IgD-negative memory B cell (primary cell): ENCODE data around the gene ESR2. TPM values are rescaled to one million over a fixed set of nuclear protein-coding genes. Genes with fewer than 3 reads are reported as not detected.
A peak's percentile ranks its signal among the peaks of the same experiment; 100 is the strongest.

Experiments
- H3K27ac Mint-ChIP-seq, 3 donors: one replicate each; pipeline ENCODE4 v1.8.0; 2020 to 2022; ENCODE audit warnings: mild to moderate bottlenecking in 3 of 3, mixed read lengths in 3 of 3, moderate library complexity in 1 of 3
- H3K27me3 Mint-ChIP-seq: one replicate; pipeline ENCODE4 v1.8.0; 2021; ENCODE audit warnings: mixed read lengths
- H3K36me3 Mint-ChIP-seq: one replicate; pipeline ENCODE4 v1.8.0; 2020; ENCODE audit warnings: mild to moderate bottlenecking, mixed read lengths
- H3K4me1 Mint-ChIP-seq, 3 donors: one replicate each; pipeline ENCODE4 v1.8.0; 2020 to 2022; ENCODE audit warnings: mixed read lengths in 3 of 3, mild to moderate bottlenecking in 1 of 3
- H3K4me3 Mint-ChIP-seq, 4 donors: one replicate each; pipeline ENCODE4 v1.8.0; 2020 to 2022; ENCODE audit warnings: mild to moderate bottlenecking in 4 of 4, mixed read lengths in 4 of 4, moderate library complexity in 3 of 4
- H3K9me3 Mint-ChIP-seq, 3 donors: one replicate each; pipeline ENCODE4 v1.8.0; 2020 to 2021; ENCODE audit warnings: mixed read lengths in 3 of 3, mild to moderate bottlenecking in 1 of 3
- polyA plus RNA-seq: library from polyadenylated mRNA; unstranded; fragments of 300-500 nt; fragmentation: Illumina TruSeq; gene quantifications from one replicate; pipeline ENCODE4 v1.2.3, GENCODE V29; 2021

The ESR2 gene
- polyA plus RNA-seq, 1 donor from 2014 or later, result 1.3 TPM

DNA sequence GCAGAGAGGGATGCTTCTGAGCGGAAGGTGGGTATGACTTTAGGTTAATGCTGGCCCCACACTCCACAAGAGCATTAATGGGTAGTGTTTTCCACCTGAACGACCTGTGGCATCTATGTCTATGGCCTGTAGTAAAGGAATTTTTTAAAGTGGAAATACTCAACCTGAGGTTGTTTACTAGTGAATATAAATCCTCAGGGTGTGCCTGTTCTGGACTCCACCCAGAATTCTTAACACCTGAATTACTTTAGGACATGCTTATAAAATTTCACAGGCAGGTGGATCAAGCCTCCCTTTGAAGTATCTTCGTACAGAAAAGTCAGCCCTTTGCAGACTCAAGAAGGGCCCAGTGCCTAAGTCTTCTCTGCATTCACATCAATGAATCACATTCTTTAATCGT lies 196.1 kb downstream of the ESR2 start:
- H3K36me3 Mint-ChIP-seq, result peaks cover 6% of the 10 kb centered on the region
- H3K9me3 Mint-ChIP-seq, result no peaks in the 10 kb centered on the region
- no peaks in the 10 kb centered on the region for H3K27me3 Mint-ChIP-seq
- H3K4me3 Mint-ChIP-seq, result no peak overlapping the region
- H3K27ac Mint-ChIP-seq, result no peak overlapping the region
- peaks cover 2 to 5% (median 5%) of the 10 kb centered on the region in 3 donors for H3K4me1 Mint-ChIP-seq

DNA sequence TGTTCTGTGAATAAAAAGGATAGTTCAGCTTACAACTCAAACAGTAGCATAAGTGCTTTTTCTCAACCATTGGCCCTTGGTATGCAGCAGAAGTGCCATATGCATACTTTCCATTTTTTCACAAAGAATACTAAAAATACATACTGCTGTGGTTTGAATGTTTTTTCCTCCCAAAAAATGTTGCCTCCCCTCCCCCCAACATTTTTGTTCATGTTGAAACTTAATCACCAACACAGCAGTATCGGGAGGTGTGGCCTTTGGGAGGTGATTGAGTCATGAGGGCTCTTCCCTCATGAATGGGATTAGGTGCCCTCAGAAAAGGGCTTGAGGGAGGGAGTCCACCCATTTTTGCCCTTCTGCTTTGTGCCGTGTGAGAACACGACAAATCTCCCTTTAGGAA lies 198.6 kb downstream of the ESR2 start:
- peaks cover 6% of the 10 kb centered on the region for H3K36me3 Mint-ChIP-seq
- H3K4me1 Mint-ChIP-seq, result peaks cover 0 to 1% (median under 1%) of the 10 kb centered on the region in 3 donors
- H3K27me3 Mint-ChIP-seq, result no peaks in the 10 kb centered on the region
- H3K9me3 Mint-ChIP-seq, result no peaks in the 10 kb centered on the region
- H3K4me3 Mint-ChIP-seq, result no peak overlapping the region
- H3K27ac Mint-ChIP-seq, result no peak overlapping the region

DNA sequence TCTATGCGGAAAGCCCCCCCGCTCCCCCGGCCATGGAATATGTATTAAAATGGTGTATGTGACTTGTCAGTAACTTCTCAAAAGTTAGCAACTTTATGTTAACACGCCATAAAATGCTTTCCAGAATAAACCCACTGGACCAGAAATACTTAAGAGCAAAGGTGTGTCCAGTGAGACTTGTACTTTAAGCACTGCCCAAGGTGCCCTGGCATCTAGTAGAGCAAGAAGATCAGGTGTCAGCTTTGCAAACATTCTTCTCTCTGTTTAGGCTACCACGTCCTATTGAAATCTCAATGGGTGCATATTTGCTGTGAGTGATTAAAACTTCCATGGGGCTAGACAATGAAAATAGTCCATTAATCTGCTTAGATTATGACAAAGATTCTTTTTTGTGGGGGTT lies 201.2 kb downstream of the ESR2 start:
- Mint-ChIP-seq H3K4me1 (no peaks in the 10 kb centered on the region), H3K9me3 (no peaks in the 10 kb centered on the region), H3K27me3 (no peaks in the 10 kb centered on the region), H3K27ac (no peak overlapping the region), H3K4me3 (no peak overlapping the region), H3K36me3 (peaks cover 2% of the 10 kb centered on the region)

DNA sequence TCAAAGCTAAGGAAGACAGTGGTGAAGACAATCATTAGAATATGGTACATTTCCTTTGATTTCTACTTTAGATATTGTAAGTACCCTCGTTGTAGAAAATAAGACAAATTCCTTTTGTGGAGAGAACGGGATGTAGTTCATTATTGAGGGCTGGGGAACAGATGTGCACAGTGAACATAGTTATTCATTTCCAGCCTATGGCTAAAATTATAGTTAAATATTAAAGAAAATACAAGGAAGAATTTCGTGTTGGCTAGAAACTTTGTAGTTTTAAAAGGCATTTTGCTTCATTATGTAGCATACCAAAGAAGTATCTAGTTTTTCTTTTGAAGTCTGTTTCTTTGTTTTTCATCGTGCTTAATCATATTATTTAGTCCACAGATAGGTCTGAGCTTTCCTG lies 201.8 kb downstream of the ESR2 start:
- Mint-ChIP-seq H3K9me3 (no peaks in the 10 kb centered on the region), H3K27ac (no peak overlapping the region), H3K4me1 (no peaks in the 10 kb centered on the region), H3K36me3 (no peaks in the 10 kb centered on the region), H3K4me3 (no peak overlapping the region), H3K27me3 (no peaks in the 10 kb centered on the region)

- H3K4me1 Mint-ChIP-seq, result no peaks in the 10 kb centered on the region
- no peak overlapping the region for H3K4me3 Mint-ChIP-seq
- no peaks in the 10 kb centered on the region for H3K27me3 Mint-ChIP-seq
- H3K36me3 Mint-ChIP-seq, result no peaks in the 10 kb centered on the region
- no peak overlapping the region for H3K27ac Mint-ChIP-seq
- no peaks in the 10 kb centered on the region for H3K9me3 Mint-ChIP-seq
These were observed 203.0 kb downstream of the ESR2 start for GRCh38 chr14:64091217-64091616.

DNA sequence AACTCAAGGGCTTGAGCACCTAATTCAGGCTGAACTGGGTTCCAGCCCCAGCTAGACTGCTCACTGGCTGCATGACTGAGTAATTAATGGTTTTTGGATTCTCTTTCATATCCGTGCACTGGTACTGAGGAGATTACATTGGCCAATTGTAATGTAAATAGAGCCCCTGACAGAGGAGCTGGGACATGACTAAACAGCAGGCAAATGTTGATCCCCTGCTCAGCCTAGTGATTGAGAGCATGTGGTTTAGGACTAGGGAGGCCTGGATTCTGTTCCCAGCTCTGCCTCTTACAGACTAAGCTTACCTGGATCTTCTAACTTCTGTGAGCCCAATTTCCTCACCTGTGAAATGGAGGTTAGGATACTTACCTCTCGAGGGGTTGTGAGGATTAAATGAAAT lies 204.3 kb downstream of the ESR2 start:
- H3K27me3 Mint-ChIP-seq, result no peaks in the 10 kb centered on the region
- no peaks in the 10 kb centered on the region for H3K9me3 Mint-ChIP-seq
- H3K36me3 Mint-ChIP-seq, result no peaks in the 10 kb centered on the region
- H3K27ac Mint-ChIP-seq, result no peak overlapping the region
- H3K4me1 Mint-ChIP-seq, result no peaks in the 10 kb centered on the region
- H3K4me3 Mint-ChIP-seq, result no peak overlapping the region

DNA sequence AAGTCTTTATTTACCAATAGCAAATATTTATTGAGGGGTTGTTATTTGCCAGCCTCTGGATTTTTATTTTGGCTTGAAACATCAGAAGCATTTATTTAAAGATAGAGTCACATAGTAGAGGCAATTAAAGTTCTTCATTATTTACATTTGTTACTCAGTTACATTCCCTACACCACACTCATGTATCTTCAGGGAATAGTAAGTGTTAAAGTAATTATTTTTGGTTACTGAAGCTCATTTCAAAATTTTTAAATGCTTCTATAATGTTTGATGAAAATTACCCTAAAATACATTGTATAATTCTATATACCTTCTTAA lies 205.6 kb downstream of the ESR2 start:
- Mint-ChIP-seq H3K4me3 (no peak overlapping the region), H3K27me3 (no peaks in the 10 kb centered on the region), H3K9me3 (no peaks in the 10 kb centered on the region), H3K4me1 (no peaks in the 10 kb centered on the region), H3K27ac (no peak overlapping the region), H3K36me3 (no peaks in the 10 kb centered on the region)

GRCh38 chr14:64082837-64083236 lies 211.3 kb downstream of the ESR2 start:
- Mint-ChIP-seq H3K36me3 (peaks cover 3% of the 10 kb centered on the region), H3K4me3 (no peak overlapping the region), H3K4me1 (no peaks in the 10 kb centered on the region), H3K27me3 (no peaks in the 10 kb centered on the region), H3K9me3 (no peaks in the 10 kb centered on the region), H3K27ac (no peak overlapping the region)

DNA sequence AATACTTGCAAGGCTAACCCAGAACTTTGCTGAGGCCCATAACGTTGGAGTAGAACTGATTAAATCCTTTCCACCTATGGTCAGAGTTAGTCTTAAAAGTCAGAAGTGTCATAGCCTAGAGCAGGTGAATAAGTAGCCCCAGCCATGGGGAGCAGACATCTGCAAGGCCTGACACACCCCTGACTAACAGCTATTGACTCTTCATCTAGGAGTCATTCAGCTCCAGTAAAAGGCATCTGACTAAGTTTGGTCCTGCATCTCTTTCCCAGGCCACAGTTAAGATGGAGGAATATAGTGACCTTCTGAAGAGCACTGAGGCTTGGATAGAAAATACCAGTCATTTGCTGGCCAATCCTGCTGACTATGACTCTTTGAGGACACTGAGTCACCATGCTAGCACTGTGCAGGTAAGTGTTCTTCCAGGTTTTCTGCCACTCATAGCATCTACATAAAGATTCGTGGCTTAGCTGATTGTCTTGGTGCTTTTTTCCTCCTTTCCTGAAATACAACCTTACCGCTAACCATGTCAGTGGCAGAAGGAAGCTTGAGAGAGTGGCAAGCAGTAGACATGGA lies 212.9 kb downstream of the ESR2 start:
- no peaks in the 10 kb centered on the region for H3K4me1 Mint-ChIP-seq
- H3K4me3 Mint-ChIP-seq, result no peak overlapping the region
- H3K27me3 Mint-ChIP-seq, result no peaks in the 10 kb centered on the region
- peaks cover 3% of the 10 kb centered on the region for H3K36me3 Mint-ChIP-seq
- no peaks in the 10 kb centered on the region for H3K9me3 Mint-ChIP-seq
- H3K27ac Mint-ChIP-seq, result no peak overlapping the region

DNA sequence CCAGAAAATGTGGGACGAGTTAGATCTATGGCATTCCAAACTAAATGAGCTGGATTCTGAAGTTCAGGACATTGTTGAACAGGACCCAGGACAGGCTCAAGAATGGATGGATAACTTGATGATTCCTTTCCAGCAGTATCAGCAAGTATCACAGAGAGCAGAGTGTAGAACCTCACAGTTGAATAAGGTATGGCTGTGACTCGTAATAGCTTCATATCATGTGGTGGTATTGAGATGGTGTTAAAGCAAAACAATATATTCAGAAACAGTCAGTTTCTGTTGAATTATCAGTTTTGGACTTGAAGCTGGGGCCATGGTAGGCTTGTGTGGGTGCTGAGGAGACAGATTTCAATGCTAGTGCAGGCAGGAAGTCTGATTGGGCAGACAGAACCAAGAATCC lies 213.7 kb downstream of the ESR2 start:
- Mint-ChIP-seq H3K27ac (no peak overlapping the region), H3K4me3 (no peak overlapping the region), H3K4me1 (no peaks in the 10 kb centered on the region), H3K9me3 (no peaks in the 10 kb centered on the region), H3K36me3 (peaks cover 3% of the 10 kb centered on the region), H3K27me3 (no peaks in the 10 kb centered on the region)

GRCh38 chr14:64075613-64076005 lies 218.6 kb downstream of the ESR2 start:
- no peaks in the 10 kb centered on the region for H3K9me3 Mint-ChIP-seq
- no peak overlapping the region for H3K27ac Mint-ChIP-seq
- peaks cover 12% of the 10 kb centered on the region for H3K36me3 Mint-ChIP-seq
- H3K4me1 Mint-ChIP-seq, result no peaks in the 10 kb centered on the region
- H3K4me3 Mint-ChIP-seq, result no peak overlapping the region
- no peaks in the 10 kb centered on the region for H3K27me3 Mint-ChIP-seq

- peak overlapping the region in 1 of 3 donors; percentile 31 for H3K27ac Mint-ChIP-seq
- no peaks in the 10 kb centered on the region for H3K27me3 Mint-ChIP-seq
- no peak overlapping the region for H3K4me3 Mint-ChIP-seq
- peaks cover 10% of the 10 kb centered on the region for H3K36me3 Mint-ChIP-seq
- H3K9me3 Mint-ChIP-seq, result no peaks in the 10 kb centered on the region
- no peaks in the 10 kb centered on the region for H3K4me1 Mint-ChIP-seq
These were observed 219.1 kb downstream of the ESR2 start for GRCh38 chr14:64074961-64075612.

GRCh38 chr14:64069634-64070359 lies 224.4 kb downstream of the ESR2 start:
- Mint-ChIP-seq H3K4me3 (no peak overlapping the region), H3K9me3 (no peaks in the 10 kb centered on the region), H3K4me1 (no peaks in the 10 kb centered on the region), H3K36me3 (peaks cover 10% of the 10 kb centered on the region), H3K27ac (peak overlapping the region in 1 of 3 donors; percentile 68), H3K27me3 (peaks cover 1% of the 10 kb centered on the region)

DNA sequence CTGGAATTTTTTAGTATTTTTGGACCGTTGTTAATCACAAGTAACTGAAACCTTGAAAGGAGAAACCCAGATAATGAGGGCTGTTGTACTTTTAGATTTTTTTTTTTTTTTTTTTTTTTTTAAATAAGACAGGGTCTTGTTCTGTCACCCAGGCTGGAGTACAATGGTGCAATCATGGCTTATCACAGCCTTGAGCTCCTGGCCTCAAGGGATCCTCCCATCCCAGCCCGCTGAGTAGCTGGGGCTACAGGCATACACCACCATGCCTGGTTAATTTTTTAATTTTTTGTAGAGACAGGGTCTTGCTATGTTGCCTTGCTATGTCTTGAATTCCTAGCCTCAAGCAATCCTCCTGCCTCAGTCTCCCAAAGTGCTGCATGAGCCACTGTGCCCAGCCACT lies 229.7 kb downstream of the ESR2 start:
- Mint-ChIP-seq H3K9me3 (no peaks in the 10 kb centered on the region), H3K36me3 (peaks cover 4% of the 10 kb centered on the region), H3K27ac (no peak overlapping the region), H3K27me3 (no peaks in the 10 kb centered on the region), H3K4me1 (no peaks in the 10 kb centered on the region), H3K4me3 (no peak overlapping the region)

GRCh38 chr14:64062381-64063115 lies 231.6 kb downstream of the ESR2 start:
- Mint-ChIP-seq H3K27me3 (no peaks in the 10 kb centered on the region), H3K27ac (no peak overlapping the region), H3K4me3 (no peak overlapping the region), H3K36me3 (peaks cover 4% of the 10 kb centered on the region), H3K4me1 (no peaks in the 10 kb centered on the region), H3K9me3 (no peaks in the 10 kb centered on the region)
